Measurements from ENCODE around the gene IGSF10. TPM values are rescaled to one million over a fixed set of nuclear protein-coding genes. Genes with fewer than 3 reads are reported as not detected.

IGSF10 gene
- total and polyA plus RNA-seq, 10 of the 15 experiments (the other 5 are each of a cell fraction or from before 2014, with no cell fraction given), result under 0.01 to 0.18 (median 0.03) TPM; not detected in 2

- ChIA-PET POLR2A (no interaction called here), SMC1A (ENCODE audit: uncharacterized antibody, unreplicated experiment) (interaction anchor here (0.6 to 0.8 kb wide), 2 partner anchors 184 to 374 kb away, joined by 3 read pairs; partner anchors contain the start of gene P2RY14), CTCF (no interaction called here), RAD21 (ENCODE audit: unreplicated experiment) (no interaction called here)
- no peak overlapping the region for H3K4me2 ChIP-seq (ENCODE audit: control insufficient read depth, insufficient read depth)
- no peak for ATAC-seq
- H3K36me3 ChIP-seq (ENCODE audit: control insufficient read depth in 2 of 2, insufficient read depth in 2 of 2, low read length in 1 of 2), result no peaks in the 10 kb centered on the region
- H3K27ac ChIP-seq (ENCODE audit: control insufficient read depth, insufficient read depth), result no peak overlapping the region
- H3K4me1 ChIP-seq (ENCODE audit: control insufficient read depth, insufficient read depth, low read length), result no peaks in the 10 kb centered on the region
- no peak overlapping the region for H2AFZ ChIP-seq (ENCODE audit: control insufficient read depth, low read depth, low read length)
- intact Hi-C loops (cut with micrococcal nuclease; ENCODE audit: unreplicated experiment) (loop anchor here (10.0 kb wide), 1 partner anchor 192 kb away; no protein-coding TSS in a partner anchor), in situ Hi-C loops (cut with MboI) (no loop called here)
- H3K79me2 ChIP-seq (ENCODE audit: control insufficient read depth, insufficient read depth, low read length), result no peaks in the 10 kb centered on the region
- TF ChIP-seq ZNF274 (IDR thresholded peaks at IDR 0.05; ENCODE audit: insufficient read depth, insufficient read length) (no peak), PAX8 (IDR thresholded peaks at IDR 0.05) (no peak), ZZZ3 (IDR thresholded peaks at IDR 0.05; ENCODE audit: control insufficient read depth, insufficient read length, low read depth) (no peak), BCLAF1 (IDR thresholded peaks at IDR 0.05) (no peak), SREBF1 (IDR thresholded peaks at IDR 0.05; ENCODE audit: low read length) (no peak), YBX1 (IDR thresholded peaks at IDR 0.05) (no peak), CREM (IDR thresholded peaks at IDR 0.05; ENCODE audit: low read depth) (no peak), FOS (IDR thresholded peaks at IDR 0.05; ENCODE audit: borderline replicate concordance, extremely low read depth, insufficient read length) (no peak), ATF3 (IDR thresholded peaks at IDR 0.05; ENCODE audit: borderline replicate concordance, extremely low read depth, low read depth, low read length) (no peak), BCL3 (IDR thresholded peaks at IDR 0.05; ENCODE audit: borderline replicate concordance, insufficient read depth, low read depth, low read length, poor library complexity, severe bottlenecking) (no peak), SMC3 (IDR thresholded peaks at IDR 0.05; ENCODE audit: borderline replicate concordance, low read length) (no peak), RUNX3 (IDR thresholded peaks at IDR 0.05; ENCODE audit: low read length) (no peak), GATAD2B (conservative IDR thresholded peaks at IDR 0.05; ENCODE audit: low read depth) (no peak), ESRRA (IDR thresholded peaks at IDR 0.05; ENCODE audit: low read length) (no peak), ZNF384 (IDR thresholded peaks at IDR 0.05; ENCODE audit: borderline replicate concordance, low read depth, low read length) (no peak), MYC (IDR thresholded peaks at IDR 0.05; ENCODE audit: insufficient read depth, insufficient read length, insufficient replicate concordance, low read length, severe bottlenecking) (no peak)
- 58% methylated on average over 6 of the region's 6 CpGs for WGBS (ENCODE audit: insufficient coverage, insufficient replicate concordance, low lambda C conversion rate, missing lambda C conversion rate)
- no peak overlapping the region for H3K9ac ChIP-seq (ENCODE audit: control insufficient read depth, insufficient read depth, low read length)
- H4K20me1 ChIP-seq (ENCODE audit: control insufficient read depth, insufficient read depth), result no peaks in the 10 kb centered on the region
- peaks cover 3% of the 10 kb centered on the region in 2 experiments for H3K27me3 ChIP-seq (replicated peaks in 1 of 2; ENCODE audit: control insufficient read depth in 2 of 2, insufficient read depth in 2 of 2, low read length in 1 of 2)
- no TSS peak for BruUV-seq (replicated peaks)
- FAIRE-seq, result no peak
- H3K4me3 ChIP-seq, result no peak overlapping the region
- DNase-seq (ENCODE audit: low read depth, low spot score), result no peak
- H3K9me3 ChIP-seq (replicated peaks; ENCODE audit: control insufficient read depth, insufficient read depth, low read length), result no peaks in the 10 kb centered on the region
Observed at GRCh38 chr3:151462278-151462780, 1.5 kb upstream of the IGSF10 start.
